ENCODE data around the gene MVK. TPM values are rescaled to one million over a fixed set of nuclear protein-coding genes. Genes with fewer than 3 reads are reported as not detected.

MVK gene
- total and polyA plus RNA-seq, 4 donors: 34.9 to 50.3 (median 41.4) TPM

DNA sequence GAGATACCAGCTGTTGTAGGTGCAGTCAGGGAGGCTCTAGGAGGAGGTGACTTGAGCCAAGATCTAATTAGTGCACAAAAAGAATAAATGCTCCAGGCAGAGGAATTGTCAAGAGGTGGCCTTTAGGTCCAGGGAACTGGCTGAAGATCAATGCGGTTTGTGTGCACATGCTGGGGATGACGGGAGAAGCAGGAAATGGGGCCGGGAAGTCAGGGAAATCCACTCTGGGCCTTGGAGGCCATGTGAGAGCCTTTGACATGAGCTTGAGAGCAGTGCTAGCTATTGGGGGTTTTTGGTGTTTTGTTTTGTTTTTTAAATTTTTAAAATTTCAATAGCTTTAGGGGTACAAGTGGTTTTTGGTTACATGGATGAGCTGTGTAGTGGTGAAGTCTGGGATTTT lies 67.4 kb downstream of the MVK start:
- DNase-seq (ENCODE audit: low spot score): no peak
- TF ChIP-seq REST (IDR thresholded peaks at IDR 0.05) (no peak), SP1 (IDR thresholded peaks at IDR 0.05) (no peak), RAD21 (IDR thresholded peaks at IDR 0.05) (no peak), HNF4A (conservative IDR thresholded peaks at IDR 0.05) (no peak), JUND (IDR thresholded peaks at IDR 0.05) (no peak), EGR1 (IDR thresholded peaks at IDR 0.05; ENCODE audit: low read depth in 2 of 2) (no peak), FOXA2 (IDR thresholded peaks at IDR 0.05) (no peak), FOXA1 (IDR thresholded peaks at IDR 0.05) (no peak), ZBTB33 (IDR thresholded peaks at IDR 0.05) (no peak), NR2F2 (IDR thresholded peaks at IDR 0.05) (no peak), RXRA (IDR thresholded peaks at IDR 0.05) (no peak), CTCF (IDR thresholded peaks at IDR 0.05; ENCODE audit: low read depth, low read length, missing input control) (no peak), TAF1 (conservative IDR thresholded peaks at IDR 0.05) (no peak), ATF3 (IDR thresholded peaks at IDR 0.05) (no peak), GABPA (IDR thresholded peaks at IDR 0.05 in 1 of 2, conservative IDR thresholded peaks at IDR 0.05 in 1 of 2) (no peak), HNF4G (IDR thresholded peaks at IDR 0.05) (no peak), MAX (IDR thresholded peaks at IDR 0.05) (no peak), YY1 (IDR thresholded peaks at IDR 0.05) (no peak)

More for the DNA sequence above, 67.4 kb downstream of the MVK start:
- Histone ChIP-seq H3K9me3 (ENCODE audit: control insufficient read depth in 4 of 4, low read length in 3 of 4) (no peaks in the 10 kb centered on the region), H3K4me3 (ENCODE audit: low read depth in 1 of 3, low read length in 3 of 3) (no peak overlapping the region), H3K27me3 (ENCODE audit: control insufficient read depth in 4 of 4, insufficient read depth in 4 of 4, low read length in 3 of 4) (no peaks in the 10 kb centered on the region), H3K27ac (ENCODE audit: low read depth in 1 of 2, low read length in 2 of 2) (no peak overlapping the region), H3K9ac (ENCODE audit: low read depth in 1 of 2, low read length in 2 of 2) (no peak overlapping the region), H3K36me3 (ENCODE audit: control insufficient read depth in 4 of 4, insufficient read depth in 3 of 4, low read depth in 1 of 4, low read length in 3 of 4) (no peaks in the 10 kb centered on the region), H3K4me1 (ENCODE audit: control insufficient read depth in 4 of 4, insufficient read depth in 4 of 4, low read length in 3 of 4) (no peaks in the 10 kb centered on the region)
- 74% methylated on average over 3 of the region's 3 CpGs for WGBS

Measured in liver (tissue), 9 donors.